HEK293 (cell line): ENCODE data around the gene CACNA1E.

Experiments
- CTCF ChIA-PET: fragments of 350-600 bp; formaldehyde crosslinking; extraction: SDS; loops from one replicate; lab custom pipeline; 2021; ENCODE audit warnings: antibody characterized with exemption; lab: Yijun Ruan, JAX
- POLR2A ChIA-PET: fragments of 300-600 bp; formaldehyde crosslinking; extraction: SDS; loops from one replicate; lab custom pipeline; 2020; ENCODE audit warnings: antibody characterized with exemption, inconsistent platforms; lab: Yijun Ruan, JAX
- H3K27ac ChIP-seq: fragments of 200-500 bp; sonication (Bioruptor generic); 2 replicates; pipeline ENCODE4 v1.5.1; 2014; ENCODE audit warnings: low read depth, low read length, control low read depth, inconsistent platforms; ENCODE audit errors: extremely low read depth
- H3K36me3 ChIP-seq, 2 experiments: fragments of 200-500 bp in 1 of 2; sonication (Bioruptor generic) in 1 of 2; 1 replicate in 1 of 2; 2 replicates in 1 of 2; pipeline ENCODE4 v1.5.1; 2014 to 2017; ENCODE audit warnings: inconsistent platforms in 2 of 2, low read length in 2 of 2; ENCODE audit not compliant: control insufficient read depth in 2 of 2, insufficient read depth in 1 of 2
- H3K4me1 ChIP-seq: fragments of 200-500 bp; sonication (Bioruptor generic); 2 replicates; pipeline ENCODE4 v1.5.1; 2014; ENCODE audit warnings: mild to moderate bottlenecking, low read length, inconsistent platforms; ENCODE audit not compliant: control insufficient read depth, insufficient read depth
- H3K4me3 ChIP-seq: 2 replicates; pipeline ENCODE4 v1.5.1; 2011; ENCODE audit warnings: low read depth, mild to moderate bottlenecking, control low read depth, low read length, moderate library complexity
- H3K9me3 ChIP-seq: fragments of 200-500 bp; sonication (Bioruptor generic); 2 replicates; pipeline ENCODE4 v1.5.1; 2014; ENCODE audit warnings: low read depth, low read length, inconsistent platforms; ENCODE audit not compliant: control insufficient read depth, insufficient read depth
- ATF2 ChIP-seq: fragments of 450-650 bp; formaldehyde crosslinking; IDR thresholded peaks from 2 replicates; pipeline ENCODE4 v1.5.1; 2016; ENCODE audit warnings: missing biosample characterization, missing genetic modification characterization, low read depth
- ELK4 ChIP-seq: IDR thresholded peaks from 2 replicates; pipeline ENCODE4 v1.6.1; 2011; ENCODE audit warnings: mild to moderate bottlenecking, low read depth, low read length, borderline replicate concordance
- GLIS2 ChIP-seq: fragments of 450-650 bp; formaldehyde crosslinking; IDR thresholded peaks from 2 replicates; pipeline ENCODE4 v1.5.1; 2016; ENCODE audit warnings: missing biosample characterization, missing genetic modification characterization
- HOXD13 ChIP-seq: sonication (generic); formaldehyde crosslinking; IDR thresholded peaks from 2 replicates; pipeline ENCODE4 v1.8.0; 2022; ENCODE audit warnings: missing genetic modification reagents, borderline replicate concordance
- MZF1 ChIP-seq: fragments of 450-650 bp; formaldehyde crosslinking; IDR thresholded peaks from 2 replicates; pipeline ENCODE4 v1.5.1; 2017; ENCODE audit warnings: missing biosample characterization, missing genetic modification characterization, borderline replicate concordance
- TSHZ1 ChIP-seq: fragments of 450-650 bp; formaldehyde crosslinking; IDR thresholded peaks from 2 replicates; pipeline ENCODE4 v1.5.1; 2016; ENCODE audit warnings: missing biosample characterization, missing genetic modification characterization, borderline replicate concordance
- YY1 ChIP-seq: fragments of 450-650 bp; formaldehyde crosslinking; IDR thresholded peaks from 2 replicates; pipeline ENCODE4 v1.5.1; 2018; ENCODE audit warnings: missing biosample characterization, missing genetic modification characterization
- ZBTB44 ChIP-seq: fragments of 450-650 bp; IDR thresholded peaks from 2 replicates; pipeline ENCODE4 v1.5.1; 2018; ENCODE audit warnings: missing biosample characterization, mild to moderate bottlenecking, missing genetic modification characterization
- ZNF19 ChIP-seq: fragments of 450-650 bp; formaldehyde crosslinking; IDR thresholded peaks from 2 replicates; pipeline ENCODE4; 2016; ENCODE audit warnings: missing biosample characterization, missing genetic modification characterization, low read depth
- ZNF501 ChIP-seq: fragments of 450-650 bp; formaldehyde crosslinking; IDR thresholded peaks from 2 replicates; pipeline ENCODE4 v1.5.1; 2016; ENCODE audit warnings: missing biosample characterization, missing genetic modification characterization
- ZNF518A ChIP-seq: fragments of 450-650 bp; formaldehyde crosslinking; conservative IDR thresholded peaks from 2 replicates; pipeline ENCODE4 v1.5.1; 2016; ENCODE audit warnings: low read depth, missing biosample characterization, missing genetic modification characterization
- ZNF529 ChIP-seq: fragments of 450-650 bp; formaldehyde crosslinking; IDR thresholded peaks from 2 replicates; pipeline ENCODE4 v1.5.1; 2017; ENCODE audit warnings: missing genetic modification characterization, missing biosample characterization; ENCODE audit not compliant: insufficient replicate concordance
- ZNF777 ChIP-seq: fragments of 450-650 bp; formaldehyde crosslinking; IDR thresholded peaks from 2 replicates; pipeline ENCODE4 v1.5.1; 2017; ENCODE audit warnings: missing biosample characterization, missing genetic modification characterization, borderline replicate concordance

Gene CACNA1E

GRCh38 chr1:181855380-181855779 lies 372.1 kb downstream of the CACNA1E start:
- CTCF ChIA-PET: no interaction called here
- POLR2A ChIA-PET: no interaction called here
- Histone ChIP-seq H3K4me3 (no peak overlapping the region), H3K27ac (no peak overlapping the region), H3K4me1 (no peaks in the 10 kb centered on the region), H3K9me3 (no peaks in the 10 kb centered on the region), H3K36me3 (no peaks in the 10 kb centered on the region)
- TF ChIP-seq MZF1 (tag by site-specific recombination) (no peak), ZNF777 (tag by site-specific recombination) (no peak), ATF2 (no peak), TSHZ1 (tag by site-specific recombination) (no peak), YY1 (no peak), HOXD13 (no peak), ZNF19 (no peak), ZNF501 (tag by site-specific recombination) (no peak), GLIS2 (tag by site-specific recombination) (no peak), ZBTB44 (tag by site-specific recombination) (no peak), ZNF529 (tag by site-specific recombination) (no peak), ZNF518A (tag by site-specific recombination) (no peak), ELK4 (no peak)
